ENCODE results near the gene SOX6.

DNA sequence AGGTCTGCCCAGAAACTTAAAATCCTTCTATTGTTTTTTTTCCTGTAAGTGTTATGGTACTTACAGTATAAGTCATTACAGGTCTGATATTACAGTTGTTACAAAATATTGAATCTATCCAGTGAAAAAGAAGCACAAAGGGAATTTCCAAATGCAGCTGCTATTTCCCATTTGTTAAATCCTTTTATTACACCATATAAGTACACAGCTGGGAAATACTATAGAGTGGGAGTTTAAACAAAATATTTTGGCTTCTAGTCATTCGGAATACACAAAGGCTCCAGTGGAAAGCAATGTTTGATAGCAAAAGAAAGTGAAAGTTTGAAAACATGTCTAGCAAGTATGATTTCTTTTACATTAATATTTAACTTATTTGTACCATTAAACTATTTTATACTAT, 18.0 kb downstream of the SOX6 start:
- TF ChIP-seq, protein P1, sequence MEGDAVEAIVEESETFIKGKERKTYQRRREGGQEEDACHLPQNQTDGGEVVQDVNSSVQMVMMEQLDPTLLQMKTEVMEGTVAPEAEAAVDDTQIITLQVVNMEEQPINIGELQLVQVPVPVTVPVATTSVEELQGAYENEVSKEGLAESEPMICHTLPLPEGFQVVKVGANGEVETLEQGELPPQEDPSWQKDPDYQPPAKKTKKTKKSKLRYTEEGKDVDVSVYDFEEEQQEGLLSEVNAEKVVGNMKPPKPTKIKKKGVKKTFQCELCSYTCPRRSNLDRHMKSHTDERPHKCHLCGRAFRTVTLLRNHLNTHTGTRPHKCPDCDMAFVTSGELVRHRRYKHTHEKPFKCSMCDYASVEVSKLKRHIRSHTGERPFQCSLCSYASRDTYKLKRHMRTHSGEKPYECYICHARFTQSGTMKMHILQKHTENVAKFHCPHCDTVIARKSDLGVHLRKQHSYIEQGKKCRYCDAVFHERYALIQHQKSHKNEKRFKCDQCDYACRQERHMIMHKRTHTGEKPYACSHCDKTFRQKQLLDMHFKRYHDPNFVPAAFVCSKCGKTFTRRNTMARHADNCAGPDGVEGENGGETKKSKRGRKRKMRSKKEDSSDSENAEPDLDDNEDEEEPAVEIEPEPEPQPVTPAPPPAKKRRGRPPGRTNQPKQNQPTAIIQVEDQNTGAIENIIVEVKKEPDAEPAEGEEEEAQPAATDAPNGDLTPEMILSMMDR (conservative IDR thresholded peaks at IDR 0.05), result no peak
- no peak for TF ChIP-seq EZH2 (IDR thresholded peaks at IDR 0.05; ENCODE audit: low read depth)
